GM20000 (cell line): ENCODE measurements around the gene LSM14A.
"Not testable (repeated sequence)": the region's sequence is repeated elsewhere in the genome, so short reads cannot be mapped to it uniquely, and the experiment has no call there.

Source experiments
- DNase-seq: peaks from one replicate; pipeline ENCODE4 v3.0.0; 2012; ENCODE audit warnings: low spot score
- CTCF ChIP-seq: IDR thresholded peaks from 2 replicates; pipeline ENCODE4 v1.5.1; 2012; ENCODE audit warnings: mild to moderate bottlenecking, control low read depth; ENCODE audit errors: extremely low read depth, missing control alignments

The LSM14A gene

GRCh38 chr19:34201133-34201532 lies 28.8 kb downstream of the LSM14A start:
- TF ChIP-seq CTCF, result no peak
- no peak for DNase-seq

- DNase-seq, result not testable (repeated sequence)
These were observed 33.0 kb downstream of the LSM14A start for GRCh38 chr19:34205324-34205723.

- DNase-seq, result no peak
- TF ChIP-seq CTCF, result no peak
These were observed 36.1 kb downstream of the LSM14A start for GRCh38 chr19:34208291-34208884.

GRCh38 chr19:34209726-34210125 lies 37.4 kb downstream of the LSM14A start:
- no peak for TF ChIP-seq CTCF

GRCh38 chr19:34213283-34213682 lies 41.0 kb downstream of the LSM14A start:
- no peak for TF ChIP-seq CTCF
- no peak for DNase-seq

More at GRCh38 chr19:34209726-34210125, 37.4 kb downstream of the LSM14A start:
- DNase-seq, result no peak

GRCh38 chr19:34214040-34214439 lies 41.7 kb downstream of the LSM14A start:
- no peak for DNase-seq
- TF ChIP-seq CTCF, result no peak

- DNase-seq, result no peak
- no peak for TF ChIP-seq CTCF
These were observed 42.8 kb downstream of the LSM14A start for GRCh38 chr19:34215006-34215665.

- no peak for DNase-seq
- TF ChIP-seq CTCF, result no peak
These were observed 43.3 kb downstream of the LSM14A start for GRCh38 chr19:34215666-34216038.

GRCh38 chr19:34216745-34217219 lies 44.5 kb downstream of the LSM14A start:
- DNase-seq, result not testable (repeated sequence)
